IMR-90 (cell line): ENCODE results near the gene PFKP. TPM values are rescaled to one million over a fixed set of nuclear protein-coding genes. Genes with fewer than 3 reads are reported as not detected.

ENCODE experiments used
- ATAC-seq: fragments of 200-7000 bp; cut with Tn5 transposase; 2 replicates; pipeline ENCODE4 v1.9.1; 2020; ENCODE audit warnings: low read depth, mild to moderate bottlenecking, moderate library complexity
- BruUV-seq: library from RNA; stranded (reverse); fragments of 400-500 nt; replicated peaks from 2 replicates; lab custom pipeline; 2021; lab: Mats Ljungman, UMichigan
- CTCF ChIA-PET: fragments of 300-600 bp; formaldehyde crosslinking; extraction: SDS; loops from one replicate; lab custom pipeline; 2021; ENCODE audit warnings: antibody characterized with exemption; lab: Yijun Ruan, JAX
- POLR2A ChIA-PET: fragments of 300-600 bp; sonication (Branson Sonifier 250); formaldehyde crosslinking; loops from one replicate; lab custom pipeline; 2022; ENCODE audit warnings: antibody characterized with exemption; ENCODE audit not compliant: unreplicated experiment; lab: Charles Lee
- DNase-seq: peaks from one replicate; pipeline ENCODE4 v3.0.0; 2013
- H2AFZ ChIP-seq: replicated peaks from 2 replicates; pipeline ENCODE3; 2013; ENCODE audit warnings: low read length, mild to moderate bottlenecking; ENCODE audit not compliant: poor library complexity
- H2AK5ac ChIP-seq: 2 replicates; pipeline ENCODE4 v1.6.1; 2013; ENCODE audit warnings: low read depth, low read length, inconsistent platforms
- H2AK9ac ChIP-seq: replicated peaks from 2 replicates; pipeline ENCODE3; 2013; ENCODE audit warnings: mild to moderate bottlenecking, low read depth, low read length, moderate library complexity; ENCODE audit not compliant: poor library complexity
- H2BK120ac ChIP-seq: 2 replicates; pipeline ENCODE4 v1.6.1; 2013; ENCODE audit warnings: low read depth, low read length, inconsistent platforms
- H2BK15ac ChIP-seq: 3 replicates; pipeline ENCODE4 v1.6.1; 2013; ENCODE audit warnings: low read depth, low read length, inconsistent platforms
- H2BK20ac ChIP-seq: 2 replicates; pipeline ENCODE4 v1.6.1; 2013; ENCODE audit warnings: low read depth, mild to moderate bottlenecking, inconsistent platforms, low read length, moderate library complexity
- H2BK5ac ChIP-seq: 2 replicates; pipeline ENCODE4 v1.6.1; 2013; ENCODE audit warnings: mild to moderate bottlenecking, low read depth, low read length, inconsistent platforms; ENCODE audit not compliant: poor library complexity, severe bottlenecking
- H3K14ac ChIP-seq: replicated peaks from 2 replicates; pipeline ENCODE4 v1.6.1; 2013; ENCODE audit warnings: low read depth, low read length, inconsistent platforms
- H3K18ac ChIP-seq: 2 replicates; pipeline ENCODE4 v1.6.1; 2013; ENCODE audit warnings: low read depth, low read length, control low read depth
- H3K23ac ChIP-seq: 2 replicates; pipeline ENCODE4 v1.6.1; 2013; ENCODE audit warnings: low read depth, low read length, inconsistent platforms
- H3K27ac ChIP-seq: 2 replicates; pipeline ENCODE4 v1.5.1; 2013; ENCODE audit warnings: mild to moderate bottlenecking, control low read depth, low read length; ENCODE audit not compliant: insufficient read depth
- H3K27me3 ChIP-seq: 2 replicates; pipeline ENCODE4 v1.6.1; 2013; ENCODE audit warnings: low read length; ENCODE audit not compliant: control insufficient read depth, insufficient read depth
- H3K36me3 ChIP-seq: 2 replicates; pipeline ENCODE4 v1.6.1; 2013; ENCODE audit warnings: low read length, mixed read lengths; ENCODE audit not compliant: control insufficient read depth, insufficient read depth
- H3K4ac ChIP-seq: 2 replicates; pipeline ENCODE4 v1.6.1; 2013; ENCODE audit warnings: low read depth, low read length, inconsistent platforms
- H3K4me1 ChIP-seq: 2 replicates; pipeline ENCODE4 v1.6.1; 2013; ENCODE audit warnings: low read length, mixed read lengths; ENCODE audit not compliant: control insufficient read depth, insufficient read depth
- H3K4me2 ChIP-seq: 2 replicates; pipeline ENCODE4 v1.6.1; 2013; ENCODE audit warnings: low read depth, mild to moderate bottlenecking, control low read depth, low read length, moderate library complexity
- H3K4me3 ChIP-seq: 2 replicates; pipeline ENCODE4 v1.5.1; 2013; ENCODE audit warnings: low read depth, mild to moderate bottlenecking, control low read depth, low read length, moderate library complexity; ENCODE audit not compliant: insufficient read depth
- H3K56ac ChIP-seq: 2 replicates; pipeline ENCODE4 v1.6.1; 2013; ENCODE audit warnings: low read length, inconsistent platforms; ENCODE audit not compliant: insufficient read depth; ENCODE audit errors: extremely low read depth
- H3K79me1 ChIP-seq, 2 experiments: 2 replicates each; pipeline ENCODE4 v1.6.1; 2013; ENCODE audit warnings: low read length in 2 of 2, inconsistent platforms in 1 of 2, low read depth in 1 of 2
- H3K9ac ChIP-seq: 2 replicates; pipeline ENCODE4 v1.6.1; 2013; ENCODE audit warnings: low read depth, low read length, control low read depth
- H3K9me1 ChIP-seq: 2 replicates; pipeline ENCODE4 v1.6.1; 2013; ENCODE audit warnings: low read length, inconsistent platforms; ENCODE audit not compliant: insufficient read depth
- H3K9me3 ChIP-seq: 2 replicates; pipeline ENCODE4 v1.6.1; 2013; ENCODE audit warnings: low read length; ENCODE audit not compliant: control insufficient read depth, insufficient read depth
- H4K20me1 ChIP-seq: 2 replicates; pipeline ENCODE4 v1.6.1; 2013; ENCODE audit warnings: low read length, inconsistent platforms; ENCODE audit not compliant: insufficient read depth
- H4K5ac ChIP-seq: 2 replicates; pipeline ENCODE4 v1.6.1; 2013; ENCODE audit warnings: mild to moderate bottlenecking, low read depth, low read length, control low read depth
- H4K8ac ChIP-seq, 2 experiments: 2 replicates each; pipeline ENCODE4 v1.6.1; 2013; ENCODE audit warnings: low read depth in 2 of 2, low read length in 2 of 2, control low read depth in 1 of 2, inconsistent platforms in 1 of 2
- H4K91ac ChIP-seq: 2 replicates; pipeline ENCODE4 v1.6.1; 2013; ENCODE audit warnings: low read depth, low read length, inconsistent platforms; ENCODE audit not compliant: insufficient read depth
- BHLHE40 ChIP-seq: fragments of 150-350 bp; IDR thresholded peaks from 2 replicates; pipeline ENCODE4 v1.6.1; 2016; ENCODE audit warnings: mild to moderate bottlenecking, low read depth, low read length
- CEBPB ChIP-seq: IDR thresholded peaks from 2 replicates; pipeline ENCODE4 v1.6.1; 2012; ENCODE audit warnings: low read depth, low read length, improper control_type of control experiment
- CHD1 ChIP-seq: IDR thresholded peaks from 2 replicates; pipeline ENCODE4 v1.6.1; 2012; ENCODE audit warnings: low read depth, low read length, improper control_type of control experiment
- FOS ChIP-seq: fragments of 150-350 bp; IDR thresholded peaks from 2 replicates; pipeline ENCODE4 v1.6.1; 2016; ENCODE audit warnings: low read depth, low read length
- MAFK ChIP-seq: IDR thresholded peaks from 2 replicates; pipeline ENCODE4 v1.6.1; 2012; ENCODE audit warnings: low read depth, low read length, improper control_type of control experiment
- MAZ ChIP-seq: IDR thresholded peaks from 2 replicates; pipeline ENCODE4 v1.6.1; 2012; ENCODE audit warnings: low read depth, mild to moderate bottlenecking, low read length, improper control_type of control experiment, moderate library complexity, borderline replicate concordance
- MXI1 ChIP-seq: IDR thresholded peaks from 2 replicates; pipeline ENCODE4 v1.6.1; 2012; ENCODE audit warnings: low read depth, mild to moderate bottlenecking, low read length, moderate library complexity, borderline replicate concordance
- NFE2L2 ChIP-seq: fragments of 150-350 bp; IDR thresholded peaks from 2 replicates; pipeline ENCODE4 v1.6.1; 2016; ENCODE audit warnings: low read depth, mild to moderate bottlenecking, low read length
- POLR2A ChIP-seq: IDR thresholded peaks from 2 replicates; pipeline ENCODE4 v1.6.1; 2012; ENCODE audit warnings: mild to moderate bottlenecking, low read depth, low read length
- RAD21 ChIP-seq: IDR thresholded peaks from 2 replicates; pipeline ENCODE4 v1.6.1; 2012; ENCODE audit warnings: low read length, improper control_type of control experiment
- RCOR1 ChIP-seq: IDR thresholded peaks from 2 replicates; pipeline ENCODE4 v1.6.1; 2012; ENCODE audit warnings: mild to moderate bottlenecking, low read length, improper control_type of control experiment; ENCODE audit not compliant: insufficient replicate concordance
- RFX5 ChIP-seq: IDR thresholded peaks from 2 replicates; pipeline ENCODE4 v1.8.0; 2012; ENCODE audit warnings: low read depth, mild to moderate bottlenecking, low read length, moderate library complexity
- WGBS, 2 experiments: methylation state at CpG; one replicate each; pipeline versions ENCODE4 v1.1.5 to v1.1.7; 2013; ENCODE audit warnings: missing lambda C conversion rate in 2 of 2; ENCODE audit not compliant: insufficient read length in 1 of 2; ENCODE audit errors: extremely low coverage in 2 of 2; 5-methylcytosine and 5-hydroxymethylcytosine counted together
- dilution Hi-C: fragments of 300-500 bp; cut with HindIII; formaldehyde crosslinking; loops from one replicate; pipeline ENCODE4 v1.14.3; 2018; ENCODE audit warnings: low sequenced_read_pairs; ENCODE audit not compliant: unreplicated experiment
- in situ Hi-C: fragments of 300-500 bp; cut with MboI; formaldehyde crosslinking; loops from 3 replicates; pipeline ENCODE4 v1.14.3; 2019; ENCODE audit warnings: low sequenced_read_pairs, inconsistent platforms, mixed read lengths
- intact Hi-C: fragments of 100-400 bp; cut with micrococcal nuclease; formaldehyde crosslinking; loops from 2 replicates; pipeline ENCODE4 v1.10.0; 2022
- polyA plus RNA-seq, 3 experiments: library from polyadenylated mRNA; depleted of rRNA; stranded (reverse); fragments of >200 nt; gene quantifications; 2 replicates each; pipeline ENCODE4 v1.2.3, GENCODE V29; 2012; ENCODE audit warnings: low replicate concordance in 1 of 3
- total RNA-seq: library from RNA; depleted of rRNA; stranded (reverse); fragments of >200 nt; gene quantifications from 2 replicates; pipeline ENCODE4 v1.2.3, GENCODE V29; 2012
- TF ChIP-seq, protein P1 (sequence below): fragments of 150-350 bp; IDR thresholded peaks from 2 replicates; pipeline ENCODE4 v1.6.1; 2016; ENCODE audit warnings: low read depth, mild to moderate bottlenecking, low read length, moderate library complexity, borderline replicate concordance
- TF ChIP-seq, protein P2 (sequence below): fragments of 150-350 bp; IDR thresholded peaks from 2 replicates; pipeline ENCODE4 v1.6.1; 2017; ENCODE audit warnings: mild to moderate bottlenecking, antibody characterized with exemption, low read length, low read depth

PFKP gene
- total and polyA plus RNA-seq, 2 of the 4 experiments (the other 2 are of a cell fraction), result 223 to 294 TPM

DNA sequence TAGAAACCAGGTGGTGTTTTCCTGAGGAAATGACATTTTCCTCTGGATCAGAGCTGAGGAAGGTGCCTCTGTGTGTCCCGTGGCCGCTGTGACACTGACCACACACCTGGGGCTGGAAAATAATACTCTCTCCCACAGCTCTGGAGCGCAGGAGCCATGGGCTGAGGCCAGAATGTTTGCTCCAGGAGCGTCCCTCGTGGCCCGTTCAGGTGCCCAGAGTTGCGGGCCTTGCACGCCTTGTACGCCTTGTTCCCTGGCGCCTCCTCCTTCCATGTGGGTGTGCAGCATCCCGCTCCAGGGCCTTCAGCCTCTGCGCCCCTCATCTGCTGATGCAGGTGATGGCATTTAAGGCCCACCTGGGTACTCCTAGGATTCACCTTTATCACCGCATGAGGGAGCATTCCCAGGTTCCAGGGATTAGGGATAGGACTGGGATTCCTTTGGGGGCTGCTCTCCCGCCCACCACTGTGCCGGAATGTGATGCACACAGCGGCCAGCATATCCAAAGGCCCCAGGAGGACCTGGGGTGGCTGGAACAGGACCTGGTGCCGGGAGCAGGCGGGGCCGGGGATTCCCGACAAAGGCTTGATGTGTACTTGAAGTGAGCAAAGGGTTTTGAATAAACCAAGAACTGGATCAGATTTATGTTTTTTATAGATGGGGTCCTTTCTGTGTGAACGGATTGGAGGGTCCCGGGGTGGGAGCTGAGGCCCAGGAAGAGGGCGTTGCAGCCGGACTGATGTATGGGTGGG is 61.2 kb downstream of the PFKP start (continued):
- TF ChIP-seq MXI1, result no peak

DNA sequence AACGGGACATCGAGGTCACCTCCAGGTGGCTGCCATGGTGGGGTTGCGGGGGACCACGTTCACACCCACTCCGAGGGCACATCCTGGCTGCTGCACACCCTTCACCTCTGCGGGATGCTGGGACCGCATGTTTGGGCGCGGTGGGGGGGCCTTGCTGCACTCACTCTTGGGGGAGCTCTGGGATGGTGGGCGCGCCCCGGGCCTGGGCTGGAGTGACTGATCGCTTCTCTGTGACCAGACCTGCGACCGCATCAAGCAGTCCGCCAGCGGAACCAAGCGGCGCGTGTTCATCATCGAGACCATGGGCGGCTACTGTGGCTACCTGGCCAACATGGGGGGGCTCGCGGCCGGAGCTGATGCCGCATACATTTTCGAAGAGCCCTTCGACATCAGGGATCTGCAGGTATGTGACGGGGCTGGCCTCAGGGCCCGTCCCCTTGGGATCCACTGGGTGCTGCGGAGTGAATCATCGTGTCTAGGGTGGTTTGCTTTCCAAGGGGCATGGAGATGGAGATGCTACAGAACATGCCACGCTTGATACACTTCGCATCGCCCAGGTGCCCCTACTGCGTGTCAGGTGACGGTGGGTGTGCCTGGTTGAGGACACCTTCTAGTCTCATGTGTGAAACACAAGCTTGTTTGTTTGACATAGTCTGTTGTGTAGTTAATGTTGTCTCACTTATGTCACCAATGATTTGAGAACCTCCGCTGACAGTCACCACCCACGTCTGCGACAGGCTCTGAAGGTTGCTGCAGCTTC is 62.4 kb downstream of the PFKP start:
- dilution Hi-C loops, result no loop called here
- DNase-seq (no peak), ATAC-seq (no peak)
- H3K4me3 ChIP-seq, result no peak overlapping the region
- H3K4me1 ChIP-seq, result no peaks in the 10 kb centered on the region
- H2BK120ac ChIP-seq, result no peak overlapping the region
- no peak overlapping the region for H3K4ac ChIP-seq
- no peak overlapping the region for H3K4me2 ChIP-seq
- in situ Hi-C loops, result no loop called here
- no peak overlapping the region for H2AK5ac ChIP-seq
- no peak overlapping the region for H2AK9ac ChIP-seq
- no peaks in the 10 kb centered on the region for H3K9me3 ChIP-seq
- intact Hi-C loops, result no loop called here
- H4K8ac ChIP-seq, result no peak overlapping the region
- no peak overlapping the region for H2BK5ac ChIP-seq
- ChIA-PET CTCF (no interaction called here), POLR2A (no interaction called here)
- H4K20me1 ChIP-seq, result peaks cover 29% of the 10 kb centered on the region
- H3K9ac ChIP-seq, result no peak overlapping the region
- H2AFZ ChIP-seq, result no peak overlapping the region
- peaks cover 16% of the 10 kb centered on the region for H3K9me1 ChIP-seq
- H2BK20ac ChIP-seq, result no peak overlapping the region
- H3K79me1 ChIP-seq, result peaks cover 20 to 55% of the 10 kb centered on the region in 2 experiments
- no peak overlapping the region for H3K14ac ChIP-seq
- no peak overlapping the region for H3K27ac ChIP-seq
- 91% methylated on average over 20 of the region's 40 CpGs; no CpG with 5 or more reads in 1 of the 2 experiments for WGBS, 2 experiments
- H3K36me3 ChIP-seq, result peaks cover 83% of the 10 kb centered on the region
- no peak overlapping the region for H2BK15ac ChIP-seq
- H3K23ac ChIP-seq, result no peak overlapping the region
- no peak overlapping the region for H3K56ac ChIP-seq
- no peak overlapping the region for H3K18ac ChIP-seq
- H4K91ac ChIP-seq, result no peak overlapping the region
- no TSS peak for BruUV-seq
- no peak overlapping the region for H4K5ac ChIP-seq
- H3K27me3 ChIP-seq, result no peaks in the 10 kb centered on the region
- TF ChIP-seq FOS (no peak), POLR2A (no peak), BHLHE40 (no peak), MAZ (no peak), CHD1 (no peak), MXI1 (no peak), MAFK (no peak), CEBPB (no peak), RFX5 (no peak), NFE2L2 (no peak), RAD21 (no peak), RCOR1 (no peak)
- TF ChIP-seq, protein P1, sequence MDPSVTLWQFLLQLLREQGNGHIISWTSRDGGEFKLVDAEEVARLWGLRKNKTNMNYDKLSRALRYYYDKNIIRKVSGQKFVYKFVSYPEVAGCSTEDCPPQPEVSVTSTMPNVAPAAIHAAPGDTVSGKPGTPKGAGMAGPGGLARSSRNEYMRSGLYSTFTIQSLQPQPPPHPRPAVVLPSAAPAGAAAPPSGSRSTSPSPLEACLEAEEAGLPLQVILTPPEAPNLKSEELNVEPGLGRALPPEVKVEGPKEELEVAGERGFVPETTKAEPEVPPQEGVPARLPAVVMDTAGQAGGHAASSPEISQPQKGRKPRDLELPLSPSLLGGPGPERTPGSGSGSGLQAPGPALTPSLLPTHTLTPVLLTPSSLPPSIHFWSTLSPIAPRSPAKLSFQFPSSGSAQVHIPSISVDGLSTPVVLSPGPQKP, result no peak
- TF ChIP-seq, protein P2, sequence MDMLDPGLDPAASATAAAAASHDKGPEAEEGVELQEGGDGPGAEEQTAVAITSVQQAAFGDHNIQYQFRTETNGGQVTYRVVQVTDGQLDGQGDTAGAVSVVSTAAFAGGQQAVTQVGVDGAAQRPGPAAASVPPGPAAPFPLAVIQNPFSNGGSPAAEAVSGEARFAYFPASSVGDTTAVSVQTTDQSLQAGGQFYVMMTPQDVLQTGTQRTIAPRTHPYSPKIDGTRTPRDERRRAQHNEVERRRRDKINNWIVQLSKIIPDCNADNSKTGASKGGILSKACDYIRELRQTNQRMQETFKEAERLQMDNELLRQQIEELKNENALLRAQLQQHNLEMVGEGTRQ, result no peak
